Activated naive CD4-positive, alpha-beta T cell treated with anti-CD3 and anti-CD28 coated beads, Interleukin-2, amount 50 U/mL, for 16 hours (primary cell): ENCODE results near the gene IKZF2.

Experiments
- DNase-seq: peaks from one replicate; pipeline ENCODE4 v3.0.0-alpha.2; 2020

The IKZF2 gene

GRCh38 chr2:212949786-212950185 lies 201.6 kb downstream of the IKZF2 start:
- DNase-seq: no peak
